Lower lobe of right lung (tissue), 2 donors: ENCODE results near the gene PLPPR3. TPM values are rescaled to one million over a fixed set of nuclear protein-coding genes. Genes with fewer than 3 reads are reported as not detected.

Source experiments
- ATAC-seq, 2 donors: fragments of 200-7000 bp; cut with Tn5 transposase; one replicate each; pipeline ENCODE4 v1.9.1; 2020 to 2022; ENCODE audit warnings: mild to moderate bottlenecking in 2 of 2, moderate library complexity in 2 of 2
- DNase-seq: peaks from one replicate; pipeline ENCODE4 v3.0.0-alpha.2; 2020
- H3K27ac ChIP-seq: fragments of 200-600 bp; one replicate; pipeline ENCODE4 v1.8.0; 2022
- H3K27me3 ChIP-seq: fragments of 200-600 bp; one replicate; pipeline ENCODE4 v1.8.0; 2022; ENCODE audit warnings: low read depth
- H3K36me3 ChIP-seq: fragments of 200-600 bp; one replicate; pipeline ENCODE4 v1.8.0; 2022; ENCODE audit warnings: mild to moderate bottlenecking
- H3K4me1 ChIP-seq: fragments of 200-600 bp; one replicate; pipeline ENCODE4 v1.8.0; 2022
- H3K4me3 ChIP-seq: fragments of 200-600 bp; one replicate; pipeline ENCODE4 v1.8.0; 2022; ENCODE audit warnings: mild to moderate bottlenecking
- H3K9me3 ChIP-seq: fragments of 200-600 bp; one replicate; pipeline ENCODE4 v1.8.0; 2022
- intact Hi-C: fragments of 100-400 bp; cut with DNase I; formaldehyde crosslinking; loops from one replicate; pipeline ENCODE4 v1.11.0; 2022
- total RNA-seq: library from RNA; stranded (reverse); fragmentation: NEBNext Ultra II Directional; extraction: Animal tissue kit (Norgen Biotek cat#: 25700); gene quantifications from one replicate; pipeline ENCODE4 v1.2.1, GENCODE V29; 2021
- TF ChIP-seq, protein P1 (sequence below): fragments of 200-600 bp; IDR thresholded peaks from one replicate; pipeline ENCODE4 v1.8.0; 2022; ENCODE audit warnings: antibody characterized with exemption, mild to moderate bottlenecking
- donor health status: DM: no; HTN: yes; CAD: no; lungs with severe emphysema.

The PLPPR3 gene
- total RNA-seq, 1 donor from 2014 or later, result 2.1 TPM

DNA sequence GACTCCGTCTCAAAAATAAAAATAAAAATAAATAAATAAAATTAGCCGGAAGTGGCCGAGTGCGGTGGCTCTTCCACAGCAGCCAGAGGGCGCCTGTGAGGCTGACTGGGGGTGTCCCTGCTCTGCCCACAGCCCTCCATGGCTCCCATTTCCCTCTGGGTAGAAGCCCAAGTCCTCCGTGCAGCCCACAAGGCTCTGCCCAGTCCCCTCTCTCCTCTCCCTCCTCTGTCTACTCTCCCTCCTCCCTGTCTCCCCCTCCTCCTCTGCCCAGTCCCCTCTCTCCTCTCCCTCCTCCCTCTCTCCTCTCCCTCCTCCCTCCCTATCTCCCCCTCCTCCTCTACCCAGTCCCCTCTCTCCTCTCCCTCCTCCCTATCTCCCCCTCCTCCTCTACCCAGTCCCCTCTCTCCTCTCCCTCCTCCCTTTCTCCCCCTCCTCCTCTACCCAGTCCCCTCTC is 50.4 kb downstream of the PLPPR3 start:
- intact Hi-C loops, result loop anchor here (10.0 kb wide), 1 partner anchor 213 kb away; the partner anchor contains the start of gene WDR18
- H3K27me3 ChIP-seq, result no peaks in the 10 kb centered on the region
- ATAC-seq, result peak; percentile 44 to 68
- no peaks in the 10 kb centered on the region for H3K9me3 ChIP-seq
- TF ChIP-seq, protein P1, sequence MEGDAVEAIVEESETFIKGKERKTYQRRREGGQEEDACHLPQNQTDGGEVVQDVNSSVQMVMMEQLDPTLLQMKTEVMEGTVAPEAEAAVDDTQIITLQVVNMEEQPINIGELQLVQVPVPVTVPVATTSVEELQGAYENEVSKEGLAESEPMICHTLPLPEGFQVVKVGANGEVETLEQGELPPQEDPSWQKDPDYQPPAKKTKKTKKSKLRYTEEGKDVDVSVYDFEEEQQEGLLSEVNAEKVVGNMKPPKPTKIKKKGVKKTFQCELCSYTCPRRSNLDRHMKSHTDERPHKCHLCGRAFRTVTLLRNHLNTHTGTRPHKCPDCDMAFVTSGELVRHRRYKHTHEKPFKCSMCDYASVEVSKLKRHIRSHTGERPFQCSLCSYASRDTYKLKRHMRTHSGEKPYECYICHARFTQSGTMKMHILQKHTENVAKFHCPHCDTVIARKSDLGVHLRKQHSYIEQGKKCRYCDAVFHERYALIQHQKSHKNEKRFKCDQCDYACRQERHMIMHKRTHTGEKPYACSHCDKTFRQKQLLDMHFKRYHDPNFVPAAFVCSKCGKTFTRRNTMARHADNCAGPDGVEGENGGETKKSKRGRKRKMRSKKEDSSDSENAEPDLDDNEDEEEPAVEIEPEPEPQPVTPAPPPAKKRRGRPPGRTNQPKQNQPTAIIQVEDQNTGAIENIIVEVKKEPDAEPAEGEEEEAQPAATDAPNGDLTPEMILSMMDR, result peak; percentile 59
- no peak for DNase-seq
- no peaks in the 10 kb centered on the region for H3K36me3 ChIP-seq
- no peaks in the 10 kb centered on the region for H3K4me1 ChIP-seq
- H3K4me3 ChIP-seq, result no peak overlapping the region
- no peak overlapping the region for H3K27ac ChIP-seq

DNA sequence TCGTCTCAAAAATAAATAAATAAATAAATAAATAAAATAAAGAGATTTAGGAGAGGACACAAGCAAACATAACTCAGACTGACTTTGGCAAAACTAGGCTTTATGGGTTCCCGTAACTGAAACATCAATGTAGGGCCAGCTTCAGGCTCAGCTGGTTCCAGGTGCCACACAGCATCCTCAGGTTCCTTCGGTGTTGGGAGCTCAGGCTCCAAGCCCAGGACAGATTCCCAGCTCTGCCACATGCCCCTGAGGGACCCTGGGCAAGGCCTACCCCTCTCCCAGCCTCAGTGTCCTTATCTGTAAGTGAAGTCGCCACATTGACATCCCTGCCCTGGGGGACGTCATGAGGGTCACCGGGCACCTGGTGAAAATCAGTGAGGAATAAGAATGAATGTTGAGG is 52.1 kb downstream of the PLPPR3 start:
- ATAC-seq, result no peak
- no peaks in the 10 kb centered on the region for H3K27me3 ChIP-seq
- H3K36me3 ChIP-seq, result no peaks in the 10 kb centered on the region
- TF ChIP-seq, protein P1, result no peak
- no peak overlapping the region for H3K4me3 ChIP-seq
- intact Hi-C loops, result loop anchor here (10.0 kb wide), 1 partner anchor 215 kb away; the partner anchor contains the start of gene WDR18
- no peak overlapping the region for H3K27ac ChIP-seq
- H3K4me1 ChIP-seq, result no peaks in the 10 kb centered on the region
- no peak for DNase-seq
- no peaks in the 10 kb centered on the region for H3K9me3 ChIP-seq

DNA sequence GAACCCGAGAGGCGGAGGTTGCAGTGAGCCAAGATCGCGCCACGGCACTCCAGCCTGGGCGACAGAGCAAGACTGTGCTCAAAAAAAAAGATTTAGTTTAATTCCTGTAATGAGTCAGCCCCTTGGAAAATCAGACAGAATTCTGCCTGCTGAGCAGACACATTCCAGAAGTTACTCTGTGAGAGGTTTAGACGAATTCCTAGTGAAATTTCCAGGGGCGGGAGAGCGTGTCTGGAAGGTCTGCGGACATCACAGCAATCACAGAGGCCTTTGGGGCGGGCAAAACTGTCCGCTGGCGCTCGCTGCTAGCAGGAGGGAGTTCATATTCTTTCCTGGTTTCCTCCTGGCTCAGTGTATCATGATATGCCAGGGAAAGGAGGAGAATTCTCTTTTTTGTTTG is 53.3 kb downstream of the PLPPR3 start:
- H3K27ac ChIP-seq, result peak overlapping the region; percentile 24
- H3K27me3 ChIP-seq, result no peaks in the 10 kb centered on the region
- no peak for ATAC-seq
- DNase-seq, result no peak
- no peaks in the 10 kb centered on the region for H3K4me1 ChIP-seq
- H3K9me3 ChIP-seq, result no peaks in the 10 kb centered on the region
- TF ChIP-seq, protein P1, result no peak
- H3K36me3 ChIP-seq, result no peaks in the 10 kb centered on the region
- no peak overlapping the region for H3K4me3 ChIP-seq
- intact Hi-C loops, result no loop called here

DNA sequence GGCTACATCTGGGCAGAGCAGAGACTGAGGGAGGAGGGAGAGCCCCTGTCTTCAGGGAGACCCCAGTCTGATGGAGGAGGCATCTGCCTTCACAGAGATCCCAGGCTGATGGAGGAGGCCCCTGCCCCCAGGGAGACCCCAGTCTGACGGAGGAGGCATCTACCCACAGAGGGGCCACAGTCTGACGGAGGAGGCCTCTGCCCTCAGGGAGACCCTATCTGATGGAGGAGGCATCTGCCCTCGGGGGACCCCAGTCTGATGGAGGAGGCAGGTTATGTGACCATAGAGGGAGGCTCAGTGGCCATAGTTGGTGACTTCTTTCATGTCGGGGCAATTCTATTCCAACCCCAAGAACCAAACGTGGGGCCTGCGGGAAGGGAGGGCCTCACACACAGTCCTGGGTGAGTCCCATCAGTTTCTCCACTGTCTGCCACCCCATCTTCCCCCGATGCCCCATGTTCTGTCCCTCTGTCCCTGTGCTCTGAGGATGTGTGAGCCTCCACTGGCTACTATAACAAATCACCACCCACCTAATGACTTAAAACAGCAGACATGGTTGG is 56.5 kb downstream of the PLPPR3 start:
- Histone ChIP-seq H3K27me3 (no peaks in the 10 kb centered on the region), H3K4me1 (no peaks in the 10 kb centered on the region), H3K4me3 (no peak overlapping the region), H3K36me3 (no peaks in the 10 kb centered on the region), H3K27ac (no peak overlapping the region), H3K9me3 (no peaks in the 10 kb centered on the region)
- DNase-seq (no peak), ATAC-seq (no peak)
- intact Hi-C loops, result no loop called here
- TF ChIP-seq, protein P1, result no peak

DNA sequence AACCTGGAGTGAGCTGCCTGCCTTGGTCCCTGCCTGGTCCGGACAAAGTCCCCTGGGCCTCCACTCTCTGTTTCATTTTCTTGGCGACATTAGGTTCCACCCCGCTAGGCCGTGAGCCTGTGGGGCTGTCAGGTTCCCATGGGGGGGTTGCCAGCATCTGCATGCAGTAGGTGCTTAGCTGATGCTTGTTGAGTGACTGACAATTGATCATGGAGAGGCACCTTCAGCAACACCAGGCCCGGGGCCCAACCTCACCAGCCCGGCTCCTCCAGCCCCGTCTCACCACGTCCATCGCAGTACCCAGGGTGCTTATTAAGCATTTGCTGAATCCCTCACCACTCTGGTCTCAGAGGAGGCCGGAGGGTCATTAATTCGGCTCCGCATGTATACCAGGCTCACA is 57.5 kb downstream of the PLPPR3 start:
- Histone ChIP-seq H3K9me3 (no peaks in the 10 kb centered on the region), H3K36me3 (no peaks in the 10 kb centered on the region), H3K4me3 (no peak overlapping the region), H3K27me3 (no peaks in the 10 kb centered on the region), H3K27ac (no peak overlapping the region), H3K4me1 (no peaks in the 10 kb centered on the region)
- intact Hi-C loops, result no loop called here
- ATAC-seq (no peak), DNase-seq (no peak)
- TF ChIP-seq, protein P1, result no peak
